HG02588 (cell line): ENCODE measurements around the gene ITPK1.
"Not testable (repeated sequence)": the region's sequence is repeated elsewhere in the genome, so short reads cannot be mapped to it uniquely, and the experiment has no call there.

ENCODE experiments used
- ATAC-seq: cut with Tn5 transposase; IDR thresholded peaks from one replicate; pipeline ENCODE4 v1.9.1; 2021; ENCODE audit warnings: mild to moderate bottlenecking, moderate library complexity; ENCODE audit not compliant: unreplicated experiment

The ITPK1 gene

GRCh38 chr14:93105856-93106255, 9.9 kb downstream of the ITPK1 start:
- ATAC-seq, result not testable (repeated sequence)

DNA sequence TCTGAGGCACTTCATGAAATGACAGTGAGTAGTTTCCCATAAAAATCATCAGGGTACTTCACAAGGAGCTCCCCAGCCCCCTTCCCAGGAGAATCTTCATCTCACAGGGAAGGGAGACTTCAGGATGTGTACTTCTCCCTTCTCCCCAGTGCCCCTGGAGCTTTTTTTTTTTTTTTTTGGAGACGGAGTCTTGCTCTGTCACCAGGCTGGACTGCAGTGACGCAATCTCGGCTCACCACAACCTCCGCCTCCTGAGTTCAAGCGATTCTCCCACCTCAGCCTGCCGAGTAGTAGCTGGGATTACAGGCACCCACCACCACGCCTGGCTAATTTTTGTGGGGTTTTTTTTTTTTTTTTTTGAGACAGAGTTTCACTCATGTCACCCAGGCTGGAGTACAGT, 10.4 kb downstream of the ITPK1 start:
- ATAC-seq, result no peak

- no peak for ATAC-seq
Observed at GRCh38 chr14:93104961-93105360, 10.8 kb downstream of the ITPK1 start.

- ATAC-seq, result peak; percentile 95
Observed at GRCh38 chr14:93103392-93104080, 12.2 kb downstream of the ITPK1 start.

DNA sequence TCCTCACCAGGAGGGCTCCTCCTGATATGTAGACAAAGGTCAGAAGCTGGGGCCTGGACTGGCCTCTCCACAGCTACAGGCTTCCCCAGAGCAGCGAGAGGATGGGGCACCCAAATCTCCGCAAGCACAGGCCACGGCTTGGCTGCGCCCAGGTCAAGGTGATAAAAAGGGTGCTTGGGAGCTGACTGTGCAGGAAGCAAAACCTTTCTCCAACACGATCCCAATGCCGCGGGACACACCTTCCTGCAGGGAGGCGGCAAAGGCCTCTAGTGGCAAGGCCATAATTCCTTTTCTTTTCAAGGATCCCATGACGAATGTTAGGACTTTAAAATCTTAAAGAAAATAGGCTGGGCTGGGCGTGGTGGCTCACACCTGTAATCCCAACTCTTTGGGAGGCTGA, 13.6 kb downstream of the ITPK1 start:
- no peak for ATAC-seq

DNA sequence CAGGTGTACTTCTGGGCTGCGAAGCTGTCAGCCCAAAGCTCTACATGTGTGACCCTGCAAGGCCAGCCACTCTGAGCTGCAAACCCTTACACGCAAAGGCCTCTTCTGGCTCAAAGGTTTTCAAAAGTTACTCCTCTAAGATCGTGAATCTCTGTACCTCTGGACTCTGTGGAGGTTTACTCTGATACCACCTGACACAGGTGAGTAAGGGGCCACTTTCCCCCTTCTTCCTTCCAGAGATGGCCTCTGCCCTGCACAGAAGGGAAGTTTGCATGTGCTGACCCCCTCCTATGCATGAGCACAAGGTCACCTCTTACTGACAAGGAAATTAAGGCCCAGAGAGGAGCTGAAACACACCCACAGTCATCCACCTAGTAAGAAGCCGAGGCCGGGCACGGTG, 14.5 kb downstream of the ITPK1 start:
- ATAC-seq, result no peak

DNA sequence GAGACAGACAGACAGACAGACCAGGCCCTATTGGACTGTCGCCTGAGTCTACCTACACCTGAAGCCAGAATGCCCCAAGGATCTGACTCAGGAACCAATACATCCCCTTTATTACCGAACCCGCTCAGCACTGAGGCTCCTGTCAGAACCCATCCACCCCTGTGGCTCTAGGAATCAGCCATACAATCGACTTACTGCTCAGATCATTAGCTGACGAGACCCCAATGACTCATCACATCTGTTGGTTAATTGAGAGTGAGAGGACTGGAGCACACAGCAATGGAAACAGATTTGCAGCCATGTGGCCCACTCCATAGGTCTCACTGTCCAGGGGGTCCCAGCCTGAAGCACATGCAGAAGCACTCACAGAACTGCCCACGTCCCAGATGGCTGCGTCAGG, 15.2 kb downstream of the ITPK1 start:
- ATAC-seq, result no peak

DNA sequence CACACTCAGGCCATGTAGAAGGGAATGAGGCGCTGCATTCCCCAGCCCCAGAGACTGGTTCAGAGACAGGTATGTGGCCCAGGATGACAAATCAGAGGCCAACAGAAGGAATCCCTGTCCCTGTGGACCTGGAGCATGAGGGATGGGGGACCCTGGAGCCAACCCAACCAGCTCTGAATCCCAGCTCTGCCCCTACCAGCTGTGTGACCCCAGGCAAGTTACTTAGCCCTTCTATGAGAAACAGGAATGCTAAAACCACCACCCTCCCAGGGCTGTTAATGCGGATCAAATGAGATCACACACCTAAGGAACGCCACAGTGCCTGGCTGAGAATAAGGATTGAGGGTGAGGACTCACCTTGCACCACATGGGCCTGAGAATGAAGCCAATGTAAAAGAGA, 15.6 kb downstream of the ITPK1 start:
- ATAC-seq, result no peak

DNA sequence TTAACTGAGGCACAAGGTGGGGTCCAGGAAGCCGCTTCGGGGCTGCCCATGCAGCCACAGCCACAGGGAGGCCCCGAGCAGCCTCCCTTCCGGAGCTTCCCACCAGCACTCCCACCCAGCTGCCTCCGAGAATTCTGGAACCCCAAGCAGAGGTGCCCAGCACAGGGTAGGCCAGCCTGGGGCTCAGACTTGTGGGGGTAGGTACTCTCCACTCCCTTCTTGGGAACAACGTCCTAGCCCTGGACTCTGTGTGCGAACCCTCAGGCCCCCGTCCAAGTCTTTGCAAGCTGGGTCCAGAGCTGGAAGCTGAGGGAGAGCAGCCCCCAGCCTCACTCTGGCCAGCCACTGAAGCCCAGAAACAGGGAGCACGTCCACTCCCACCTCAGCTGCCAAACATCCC, 16.1 kb downstream of the ITPK1 start:
- no peak for ATAC-seq

DNA sequence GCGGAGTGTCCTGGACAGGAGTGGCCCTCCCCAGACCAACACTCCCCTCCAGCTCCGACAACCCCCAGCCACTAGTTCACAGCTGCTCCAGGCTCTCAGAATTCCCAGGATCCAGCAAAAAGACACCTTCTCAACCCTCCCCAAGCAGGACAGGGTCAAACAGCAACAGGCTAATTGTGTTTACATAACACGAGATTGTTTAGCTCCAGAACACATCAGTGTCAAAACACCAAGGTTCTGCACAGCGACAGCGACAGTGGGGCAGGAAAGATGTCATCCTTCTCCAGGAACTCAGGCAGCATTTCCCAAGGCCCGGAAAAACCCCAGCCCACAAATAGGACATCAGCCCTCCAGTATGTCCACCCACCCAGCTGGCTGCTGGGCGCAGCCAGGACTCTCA, 16.5 kb downstream of the ITPK1 start:
- ATAC-seq, result no peak

DNA sequence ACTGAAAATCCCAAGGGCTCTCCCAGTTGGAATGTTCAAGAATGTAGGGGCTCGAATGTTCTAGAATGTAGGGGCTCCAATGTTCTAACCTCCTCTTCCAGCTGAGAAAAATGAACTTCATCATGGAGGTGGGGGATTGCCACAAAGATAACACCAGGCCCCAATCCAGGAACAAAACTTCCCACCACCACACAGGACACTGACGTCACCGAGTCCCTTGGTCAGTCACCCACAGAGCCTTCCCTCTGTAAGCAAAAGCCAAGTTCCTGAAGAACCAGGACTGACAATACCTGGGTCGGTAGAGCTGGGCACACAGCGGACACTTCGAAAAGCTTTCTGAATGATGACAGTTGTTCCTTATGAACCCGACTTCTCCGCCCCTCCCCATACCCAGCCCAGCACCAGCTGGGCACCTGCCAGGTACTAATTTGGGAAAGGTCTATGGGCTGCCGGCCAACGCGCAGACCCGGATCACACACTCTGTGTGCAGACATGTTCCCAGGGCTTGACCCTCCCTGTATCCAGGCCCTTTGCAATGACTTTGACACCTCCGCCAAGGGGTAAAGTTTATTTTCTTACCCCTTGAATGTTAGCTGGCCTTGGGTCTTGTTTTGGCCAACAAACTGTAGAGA, 18.9 kb downstream of the ITPK1 start:
- ATAC-seq, result no peak

- ATAC-seq, result no peak
Observed at GRCh38 chr14:93095742-93096510, 19.8 kb downstream of the ITPK1 start.

- no peak for ATAC-seq
Observed at GRCh38 chr14:93094121-93094918, 21.4 kb downstream of the ITPK1 start.

- no peak for ATAC-seq
Observed at GRCh38 chr14:93092606-93093556, 22.8 kb downstream of the ITPK1 start.

DNA sequence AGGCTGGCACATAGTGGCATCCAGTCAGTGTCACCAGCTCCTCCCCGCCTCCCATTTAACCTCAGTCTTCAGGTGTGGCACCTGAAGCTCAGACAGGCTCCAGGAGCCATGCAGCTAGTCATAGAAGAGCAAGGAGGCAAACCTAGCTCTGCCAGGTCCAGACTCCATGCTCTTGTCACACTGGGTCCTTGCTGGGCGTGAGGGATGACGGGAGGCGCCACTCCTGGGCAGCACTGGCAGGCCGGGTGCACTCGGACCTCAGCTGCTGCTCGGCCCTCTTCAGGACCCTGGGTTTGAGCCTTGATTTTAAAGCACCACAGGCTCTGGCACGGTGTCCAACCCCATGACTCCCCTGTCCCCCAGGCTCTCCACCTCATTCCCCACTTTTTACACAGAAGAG, 24.1 kb downstream of the ITPK1 start:
- ATAC-seq, result no peak

- no peak for ATAC-seq
Observed at GRCh38 chr14:93090826-93091555, 24.7 kb downstream of the ITPK1 start.

DNA sequence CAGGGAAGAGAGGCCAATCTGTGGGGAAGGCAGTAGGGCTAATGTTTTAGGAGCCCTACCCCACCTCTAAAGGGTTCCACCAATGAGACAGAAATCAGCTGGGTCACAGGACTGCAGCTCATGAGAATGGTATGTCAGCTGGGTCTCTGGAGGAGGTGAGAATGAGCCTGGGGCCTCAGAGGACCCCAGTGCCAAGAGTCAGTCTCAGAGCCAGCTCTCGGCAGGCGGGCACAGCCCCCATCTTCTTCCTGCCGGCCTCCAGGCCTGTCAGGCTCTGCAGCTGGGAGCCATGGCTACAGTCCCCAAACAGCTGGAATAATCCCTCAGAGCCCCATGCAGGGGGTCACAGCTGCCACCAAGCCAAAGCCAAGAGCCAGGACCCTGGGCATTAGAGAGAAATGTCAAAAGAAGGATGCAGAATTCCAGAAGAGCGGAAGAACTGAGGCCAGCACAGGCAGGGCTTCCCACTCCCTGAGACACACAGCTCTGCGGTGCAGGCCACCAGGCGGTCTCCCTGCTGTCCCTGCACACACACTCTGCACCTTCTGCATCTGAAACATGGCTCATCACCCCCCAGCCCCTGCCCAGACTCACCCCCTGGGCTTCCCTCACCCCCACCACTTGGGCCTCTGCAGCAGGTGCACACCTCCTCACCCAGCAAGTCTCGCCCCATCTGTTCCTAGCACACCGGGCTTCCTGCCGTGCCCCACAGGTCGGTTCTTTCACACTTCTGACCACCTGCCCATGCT, 26.0 kb downstream of the ITPK1 start:
- ATAC-seq, result no peak

DNA sequence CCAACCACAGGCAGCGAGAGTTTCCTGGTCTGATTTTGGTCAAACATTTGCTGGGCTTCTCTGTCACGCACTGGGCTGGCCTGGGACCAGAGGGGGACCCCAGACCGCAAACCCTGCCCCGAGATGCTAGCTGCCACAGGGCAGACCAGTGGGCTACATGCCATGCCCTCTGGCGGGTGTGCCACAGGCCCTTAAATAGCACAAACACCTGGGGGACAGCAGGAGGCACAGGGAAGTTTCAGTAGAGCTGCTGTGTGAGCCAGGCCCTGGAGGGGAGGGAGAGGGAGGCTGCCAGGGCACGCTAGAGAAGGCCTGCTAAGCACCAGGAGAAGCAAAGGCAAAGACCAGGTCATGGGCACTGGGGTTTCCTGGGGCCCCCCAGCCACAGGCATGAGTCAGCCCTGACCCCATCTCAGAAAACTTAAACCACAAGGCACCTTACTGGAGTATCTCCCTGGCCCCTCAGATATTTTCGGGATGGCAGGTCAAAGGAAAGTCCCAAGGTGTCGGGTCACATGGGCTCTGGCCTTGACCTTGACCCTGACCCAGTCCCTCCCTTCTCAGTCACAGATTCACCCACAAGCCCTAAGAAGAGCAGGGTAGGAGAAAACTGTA, 29.2 kb downstream of the ITPK1 start:
- no peak for ATAC-seq
